GM21723 (cell line): Measurements from ENCODE around the gene OPHN1.

Experiments used
- ATAC-seq: cut with Tn5 transposase; IDR thresholded peaks from one replicate; pipeline ENCODE4 v1.9.1; 2021; ENCODE audit warnings: mild to moderate bottlenecking, moderate library complexity; ENCODE audit not compliant: unreplicated experiment

The OPHN1 gene

GRCh38 chrX:68433155-68433980 lies at the start of gene OPHN1:
Gene OPHN1 (minus strand): TSS chrX:68433495. CDS start chrX:68433020, 475 bp downstream.
- ATAC-seq, result no peak

GRCh38 chrX:68480969-68481368 lies 47.7 kb upstream of the OPHN1 start:
- ATAC-seq, result no peak

GRCh38 chrX:68464796-68465195 lies 31.5 kb upstream of the OPHN1 start:
- no peak for ATAC-seq

- no peak for ATAC-seq
Measured at GRCh38 chrX:68463880-68464279, 30.6 kb upstream of the OPHN1 start.

- ATAC-seq, result peak; percentile 76
Measured at GRCh38 chrX:68462653-68463052, 29.4 kb upstream of the OPHN1 start.

GRCh38 chrX:68462197-68462596 lies 28.9 kb upstream of the OPHN1 start:
- ATAC-seq, result no peak

GRCh38 chrX:68461576-68461975 lies 28.3 kb upstream of the OPHN1 start:
- no peak for ATAC-seq

- ATAC-seq, result no peak
Measured at GRCh38 chrX:68461093-68461492, 27.8 kb upstream of the OPHN1 start.

- ATAC-seq, result no peak
Measured at GRCh38 chrX:68455151-68455510, 21.8 kb upstream of the OPHN1 start.

GRCh38 chrX:68454476-68455150 lies 21.3 kb upstream of the OPHN1 start:
- no peak for ATAC-seq

- ATAC-seq, result no peak
Measured at GRCh38 chrX:68451720-68452119, 18.4 kb upstream of the OPHN1 start.

GRCh38 chrX:68443155-68443868 lies 10.0 kb upstream of the OPHN1 start:
- ATAC-seq, result peak; percentile 62

- no peak for ATAC-seq
Measured at GRCh38 chrX:68440940-68441339, 7.6 kb upstream of the OPHN1 start.

GRCh38 chrX:68440442-68440841 lies 7.1 kb upstream of the OPHN1 start:
- ATAC-seq, result no peak

- no peak for ATAC-seq
Measured at GRCh38 chrX:68439341-68439740, 6.0 kb upstream of the OPHN1 start.

GRCh38 chrX:68438575-68438974 lies 5.3 kb upstream of the OPHN1 start:
- no peak for ATAC-seq

GRCh38 chrX:68433981-68434299 lies 645 bp upstream of the OPHN1 start:
- no peak for ATAC-seq

GRCh38 chrX:68432648-68433047 lies 647 bp downstream of the OPHN1 start:
- no peak for ATAC-seq

- no peak for ATAC-seq
Measured at GRCh38 chrX:68431836-68432235, 1.5 kb downstream of the OPHN1 start.

- ATAC-seq, result no peak
Measured at GRCh38 chrX:68429216-68429615, 4.1 kb downstream of the OPHN1 start.

GRCh38 chrX:68428431-68428830 lies 4.9 kb downstream of the OPHN1 start:
- ATAC-seq, result no peak

GRCh38 chrX:68424719-68425118 lies 8.6 kb downstream of the OPHN1 start:
- no peak for ATAC-seq
